Duodenal mucosa (tissue), 2 donors: ENCODE results near the gene PDCD4.

ENCODE experiments used
- H3K27ac ChIP-seq: one replicate; pipeline ENCODE4 v1.7.0; 2013; ENCODE audit warnings: low read depth, low read length
- H3K27me3 ChIP-seq, 2 donors: one replicate each; pipeline ENCODE4 v1.7.0; 2013; ENCODE audit warnings: low read length in 2 of 2, control low read depth in 1 of 2; ENCODE audit not compliant: insufficient read depth in 2 of 2, control insufficient read depth in 1 of 2
- H3K36me3 ChIP-seq, 2 donors: one replicate each; pipeline ENCODE4 v1.7.0; 2013; ENCODE audit warnings: low read length in 2 of 2, control low read depth in 1 of 2; ENCODE audit not compliant: insufficient read depth in 2 of 2, control insufficient read depth in 1 of 2
- H3K4me1 ChIP-seq, 2 donors: one replicate each; pipeline ENCODE4 v1.7.0; 2013; ENCODE audit warnings: low read length in 2 of 2, control low read depth in 1 of 2; ENCODE audit not compliant: insufficient read depth in 2 of 2, control insufficient read depth in 1 of 2
- H3K4me3 ChIP-seq, 2 donors: one replicate each; pipeline ENCODE4 v1.7.0; 2013; ENCODE audit warnings: low read length in 2 of 2, low read depth in 1 of 2
- H3K9ac ChIP-seq, 2 donors: one replicate each; pipeline ENCODE4 v1.7.0; 2013; ENCODE audit warnings: low read length in 2 of 2, low read depth in 1 of 2
- H3K9me3 ChIP-seq, 2 donors: one replicate each; pipeline ENCODE4 v1.7.0; 2013; ENCODE audit warnings: low read length in 2 of 2, control low read depth in 1 of 2; ENCODE audit not compliant: control insufficient read depth in 1 of 2

The PDCD4 gene

DNA sequence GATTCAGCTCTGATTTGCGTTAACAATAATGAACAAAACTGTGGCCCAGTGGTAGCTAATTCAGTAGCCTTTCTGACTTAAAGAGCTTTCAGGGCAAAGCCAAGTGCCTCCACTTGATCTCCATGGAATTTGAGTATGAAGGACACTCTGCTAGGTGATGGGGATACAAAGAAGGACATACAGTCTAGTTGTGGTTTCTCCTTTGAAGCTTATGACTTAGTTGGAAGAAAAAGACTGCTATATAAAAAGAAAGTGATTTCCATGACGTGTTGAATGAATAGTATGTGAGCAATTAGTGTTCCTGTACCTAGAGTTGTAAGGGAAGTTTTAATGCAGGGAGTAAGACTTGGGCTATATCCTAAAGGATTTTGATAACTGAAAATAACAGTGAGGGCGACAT lies 8.3 kb downstream of the PDCD4 start:
- no peak overlapping the region for H3K9ac ChIP-seq
- H3K9me3 ChIP-seq = no peaks in the 10 kb centered on the region
- H3K4me3 ChIP-seq = no peak overlapping the region
- H3K27me3 ChIP-seq = no peaks in the 10 kb centered on the region
- peaks cover 13 to 53% of the 10 kb centered on the region in 2 donors for H3K4me1 ChIP-seq
- peaks cover 40 to 47% of the 10 kb centered on the region in 2 donors for H3K36me3 ChIP-seq
- H3K27ac ChIP-seq = no peak overlapping the region

DNA sequence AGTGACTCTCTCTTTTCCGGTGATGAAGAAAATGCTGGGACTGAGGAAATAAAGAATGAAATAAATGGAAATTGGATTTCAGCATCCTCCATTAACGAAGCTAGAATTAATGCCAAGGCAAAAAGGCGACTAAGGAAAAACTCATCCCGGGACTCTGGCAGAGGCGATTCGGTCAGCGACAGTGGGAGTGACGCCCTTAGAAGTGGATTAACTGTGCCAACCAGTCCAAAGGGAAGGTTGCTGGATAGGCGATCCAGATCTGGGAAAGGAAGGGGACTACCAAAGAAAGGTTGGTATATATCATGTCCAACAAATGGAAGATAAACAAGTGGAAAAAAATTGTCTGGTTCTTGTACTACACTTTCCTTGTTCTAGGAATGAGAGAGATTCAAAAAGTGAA lies 9.5 kb downstream of the PDCD4 start:
- Histone ChIP-seq H3K4me1 (peaks cover 10 to 42% of the 10 kb centered on the region in 2 donors), H3K27me3 (no peaks in the 10 kb centered on the region), H3K9me3 (no peaks in the 10 kb centered on the region), H3K4me3 (no peak overlapping the region), H3K36me3 (peaks cover 40 to 54% of the 10 kb centered on the region in 2 donors), H3K27ac (no peak overlapping the region), H3K9ac (no peak overlapping the region)

DNA sequence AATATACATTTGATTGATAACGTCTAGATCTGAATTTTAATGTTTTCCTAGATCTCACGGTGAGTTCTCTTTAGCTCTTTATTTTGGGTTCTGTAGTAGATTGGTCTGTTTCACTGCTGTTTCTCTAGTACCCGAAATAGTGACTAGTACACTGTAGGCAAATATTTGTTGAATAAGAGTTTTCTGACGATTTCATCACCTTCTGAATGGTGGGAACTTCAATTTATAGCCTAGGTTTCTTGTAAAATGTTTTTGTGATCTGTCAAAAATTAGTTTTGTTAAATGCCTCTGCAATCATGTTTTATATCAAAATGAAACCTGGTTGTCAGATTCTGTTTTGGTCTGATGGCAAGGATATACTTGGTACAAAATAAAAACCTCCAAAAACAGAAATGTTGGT lies 10.2 kb downstream of the PDCD4 start:
- H3K4me1 ChIP-seq = peaks cover 10 to 38% of the 10 kb centered on the region in 2 donors

DNA sequence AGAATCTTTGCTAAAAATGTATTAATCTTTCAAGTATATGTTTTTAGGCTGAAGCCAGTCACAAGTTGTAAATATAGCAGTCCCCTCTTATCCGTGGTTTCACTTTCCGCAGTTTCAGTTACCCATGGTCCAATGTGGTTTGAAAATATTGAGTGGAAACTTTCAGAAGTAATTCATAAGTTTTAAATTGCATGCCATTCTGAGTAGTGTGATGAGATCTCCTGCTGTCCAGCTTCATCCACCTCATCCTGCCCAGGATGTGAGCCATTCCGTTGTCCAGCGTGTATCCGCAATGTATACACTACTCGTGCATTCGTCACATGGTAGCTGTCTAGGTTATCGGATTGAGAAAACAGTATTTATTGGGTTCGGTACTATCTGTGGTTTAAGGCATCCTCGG lies 12.2 kb downstream of the PDCD4 start:
- H3K9me3 ChIP-seq = no peaks in the 10 kb centered on the region
- no peak overlapping the region for H3K9ac ChIP-seq
- no peak overlapping the region for H3K4me3 ChIP-seq
- H3K4me1 ChIP-seq = peaks cover 10 to 21% of the 10 kb centered on the region in 2 donors
- H3K27me3 ChIP-seq = no peaks in the 10 kb centered on the region
- no peak overlapping the region for H3K27ac ChIP-seq
- H3K36me3 ChIP-seq = peaks cover 29 to 67% of the 10 kb centered on the region in 2 donors

More for the DNA sequence above, 10.2 kb downstream of the PDCD4 start:
- H3K27ac ChIP-seq = no peak overlapping the region
- H3K4me3 ChIP-seq = no peak overlapping the region
- H3K36me3 ChIP-seq = peaks cover 41 to 58% of the 10 kb centered on the region in 2 donors
- H3K9ac ChIP-seq = no peak overlapping the region
- H3K27me3 ChIP-seq = no peaks in the 10 kb centered on the region
- H3K9me3 ChIP-seq = no peaks in the 10 kb centered on the region

DNA sequence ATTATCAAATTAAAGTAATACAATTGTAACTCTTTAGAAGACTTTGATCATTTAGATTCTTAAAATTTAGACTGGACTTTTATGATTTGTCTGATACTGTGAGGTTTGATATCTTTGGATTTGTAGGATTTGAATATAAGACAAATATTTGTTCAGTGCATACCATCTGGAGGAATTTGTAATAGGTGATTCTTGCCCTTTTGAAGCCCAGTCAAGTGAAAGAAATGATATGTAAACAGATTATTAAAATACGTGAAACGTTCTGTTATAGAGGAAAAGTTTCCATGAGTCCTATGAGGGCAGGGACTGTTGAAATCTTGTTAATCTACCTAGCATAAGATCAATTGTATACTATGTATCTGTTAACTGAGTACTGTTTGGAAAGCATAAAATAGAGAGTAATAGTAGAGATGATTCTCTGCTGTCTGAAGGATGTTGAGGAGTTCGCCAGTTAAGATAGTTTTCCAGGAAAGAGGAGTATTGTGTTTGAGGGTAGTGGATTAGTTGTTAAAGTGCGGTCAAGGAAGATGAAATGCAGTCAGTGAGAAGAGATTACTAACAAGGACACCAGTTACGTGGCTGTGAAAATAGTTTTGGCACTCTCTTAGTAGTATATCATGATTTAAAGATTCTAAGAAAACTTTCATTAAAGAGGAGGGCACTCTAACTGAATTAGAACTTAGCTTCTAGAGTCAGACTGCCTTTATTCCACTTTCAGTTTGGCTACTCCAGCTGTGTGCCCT lies 14.4 kb downstream of the PDCD4 start:
- no peaks in the 10 kb centered on the region for H3K9me3 ChIP-seq
- no peak overlapping the region for H3K4me3 ChIP-seq
- H3K36me3 ChIP-seq = peaks cover 34 to 66% of the 10 kb centered on the region in 2 donors
- no peak overlapping the region for H3K9ac ChIP-seq
- H3K27ac ChIP-seq = no peak overlapping the region
- peaks cover 6 to 7% of the 10 kb centered on the region in 2 donors for H3K4me1 ChIP-seq
- H3K27me3 ChIP-seq = no peaks in the 10 kb centered on the region

DNA sequence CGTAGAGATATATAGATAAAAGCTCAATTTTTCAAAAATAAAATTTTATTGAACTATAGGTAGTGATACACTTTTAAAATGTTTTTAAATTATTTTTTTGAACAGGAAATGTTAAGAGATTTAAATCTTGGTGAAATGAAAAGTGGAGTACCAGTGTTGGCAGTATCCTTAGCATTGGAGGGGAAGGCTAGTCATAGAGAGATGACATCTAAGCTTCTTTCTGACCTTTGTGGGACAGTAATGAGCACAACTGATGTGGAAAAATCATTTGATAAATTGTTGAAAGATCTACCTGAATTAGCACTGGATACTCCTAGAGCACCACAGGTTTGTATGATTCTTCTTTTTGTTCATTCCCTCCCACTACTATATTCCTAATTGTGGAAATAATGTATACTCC lies 15.8 kb downstream of the PDCD4 start:
- no peak overlapping the region for H3K4me3 ChIP-seq
- no peaks in the 10 kb centered on the region for H3K9me3 ChIP-seq
- H3K27ac ChIP-seq = no peak overlapping the region
- H3K27me3 ChIP-seq = no peaks in the 10 kb centered on the region
- peaks cover 0 to 6% of the 10 kb centered on the region in 2 donors for H3K4me1 ChIP-seq
- H3K9ac ChIP-seq = no peak overlapping the region
- H3K36me3 ChIP-seq = peaks cover 28 to 71% of the 10 kb centered on the region in 2 donors

DNA sequence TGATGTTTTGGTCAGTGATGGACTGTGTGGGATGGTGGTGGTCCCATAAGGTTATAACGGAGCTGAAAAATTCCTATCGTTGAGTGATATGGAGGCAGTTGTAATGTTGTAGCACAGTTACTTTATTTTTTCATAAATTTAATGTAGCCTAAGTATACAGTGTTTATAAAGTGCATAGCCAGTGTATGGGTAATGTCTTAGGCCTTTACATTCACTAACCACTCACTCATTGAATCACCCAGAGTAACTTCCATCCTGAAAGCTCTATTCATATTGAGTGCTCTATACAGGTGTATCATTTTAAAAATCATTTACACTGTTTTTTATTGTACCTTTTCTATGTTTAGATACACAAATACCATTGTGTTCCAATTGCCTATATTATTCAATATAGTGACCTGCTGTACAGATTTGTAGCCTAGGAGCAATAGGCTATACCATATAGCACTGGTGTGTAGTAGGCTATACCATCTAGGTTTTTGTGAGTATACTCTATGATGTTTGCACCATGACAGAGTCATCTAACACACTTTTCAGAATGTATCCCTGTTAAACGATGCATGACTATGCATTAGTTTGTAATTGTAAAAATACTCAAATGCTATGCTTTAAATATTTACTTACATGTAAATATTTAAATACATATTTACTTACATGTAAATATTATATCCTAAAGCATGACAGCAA lies 21.0 kb downstream of the PDCD4 start:
- no peak overlapping the region for H3K4me3 ChIP-seq
- H3K9me3 ChIP-seq = no peaks in the 10 kb centered on the region
- H3K27ac ChIP-seq = no peak overlapping the region
- no peaks in the 10 kb centered on the region for H3K27me3 ChIP-seq
- H3K4me1 ChIP-seq = peaks cover 10 to 28% of the 10 kb centered on the region in 2 donors
- peaks cover 38 to 74% of the 10 kb centered on the region in 2 donors for H3K36me3 ChIP-seq
- no peak overlapping the region for H3K9ac ChIP-seq

DNA sequence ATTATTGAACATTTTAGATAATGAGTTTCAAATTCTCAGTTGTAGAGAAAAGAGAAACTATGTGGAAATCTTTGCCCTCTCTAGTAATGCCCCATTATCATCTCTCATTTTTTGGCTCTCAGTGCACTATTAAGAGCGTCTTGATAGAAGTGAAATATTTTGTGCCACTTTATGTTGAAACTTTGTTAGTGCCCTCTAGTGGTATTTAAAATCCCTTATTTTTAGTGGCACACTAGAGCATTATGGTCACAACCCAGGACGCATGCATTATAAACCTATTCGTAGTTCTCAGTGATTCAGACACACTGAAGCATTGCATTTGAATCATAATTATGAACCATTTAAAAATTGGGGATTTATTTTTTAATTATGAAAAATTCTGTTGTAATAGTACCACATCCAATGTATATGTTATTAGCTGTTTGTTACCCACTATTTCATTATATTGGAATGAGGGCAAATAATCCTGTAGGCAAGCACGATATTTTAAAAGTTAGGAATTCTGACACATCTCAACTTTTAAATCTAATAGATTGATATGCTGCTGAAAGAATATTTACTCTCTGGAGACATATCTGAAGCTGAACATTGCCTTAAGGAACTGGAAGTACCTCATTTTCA lies 21.9 kb downstream of the PDCD4 start:
- Histone ChIP-seq H3K4me1 (peaks cover 10 to 28% of the 10 kb centered on the region in 2 donors), H3K9me3 (no peaks in the 10 kb centered on the region), H3K36me3 (peaks cover 44 to 66% of the 10 kb centered on the region in 2 donors)

DNA sequence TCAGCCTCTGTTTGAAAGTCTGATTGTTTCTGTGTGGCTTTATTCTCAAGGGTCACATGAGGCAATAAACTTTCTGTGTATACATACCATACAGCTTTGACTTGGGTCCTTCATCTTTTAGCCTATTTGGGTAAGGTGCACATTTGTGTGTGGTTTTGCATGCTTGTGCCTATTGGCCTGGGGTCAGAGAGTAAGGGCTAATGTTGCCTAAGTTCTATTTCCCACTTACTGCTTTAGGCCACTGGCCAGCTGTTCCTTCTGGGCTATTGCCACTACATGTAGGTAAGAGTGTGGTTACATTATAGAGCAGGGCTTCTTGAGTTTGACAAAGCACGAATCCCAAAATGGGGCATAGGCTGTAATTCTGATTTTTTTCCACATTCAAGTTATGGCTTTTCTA lies 25.5 kb downstream of the PDCD4 start:
- H3K36me3 ChIP-seq = peaks cover 50 to 66% of the 10 kb centered on the region in 2 donors
- no peak overlapping the region for H3K9ac ChIP-seq
- H3K27me3 ChIP-seq = no peaks in the 10 kb centered on the region
- no peak overlapping the region for H3K27ac ChIP-seq
- H3K9me3 ChIP-seq = no peaks in the 10 kb centered on the region
- H3K4me1 ChIP-seq = peaks cover 10 to 28% of the 10 kb centered on the region in 2 donors
- no peak overlapping the region for H3K4me3 ChIP-seq

More for the DNA sequence above, 21.9 kb downstream of the PDCD4 start:
- H3K4me3 ChIP-seq = no peak overlapping the region
- no peaks in the 10 kb centered on the region for H3K27me3 ChIP-seq
- no peak overlapping the region for H3K27ac ChIP-seq
- H3K9ac ChIP-seq = no peak overlapping the region

DNA sequence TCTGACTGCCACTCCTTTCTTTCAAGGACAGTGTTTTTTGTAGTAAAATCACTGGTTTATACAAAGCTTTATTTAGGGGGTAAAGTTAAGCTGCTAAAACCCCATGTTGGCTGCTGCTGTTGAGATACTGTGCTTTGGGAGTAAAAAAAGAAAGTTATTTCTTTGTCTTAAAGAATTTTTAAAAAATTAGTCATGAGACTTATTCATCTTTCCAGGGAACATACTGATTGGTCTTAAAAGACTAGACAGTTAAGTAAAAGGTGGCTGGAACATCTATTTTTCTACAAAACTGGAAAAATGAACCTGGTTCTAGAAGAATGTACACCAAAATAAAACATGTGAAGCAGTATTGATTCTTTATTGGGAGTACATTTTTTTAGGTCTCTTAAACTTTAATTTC lies 26.7 kb downstream of the PDCD4 start:
- Histone ChIP-seq H3K36me3 (peaks cover 50 to 60% of the 10 kb centered on the region in 2 donors), H3K4me1 (peaks cover 10 to 25% of the 10 kb centered on the region in 2 donors), H3K27ac (no peak overlapping the region)

More for the DNA sequence above, 26.7 kb downstream of the PDCD4 start:
- Histone ChIP-seq H3K9me3 (no peaks in the 10 kb centered on the region), H3K9ac (no peak overlapping the region), H3K4me3 (no peak overlapping the region), H3K27me3 (no peaks in the 10 kb centered on the region)
